IMR-90 (cell line): ENCODE measurements around the gene PLA2G4D. TPM values are rescaled to one million over a fixed set of nuclear protein-coding genes. Genes with fewer than 3 reads are reported as not detected.
A peak's percentile ranks its signal among the peaks of the same experiment; 100 is the strongest.

Experiments
- ATAC-seq: fragments of 200-7000 bp; cut with Tn5 transposase; 2 replicates; pipeline ENCODE4 v1.9.1; 2020; ENCODE audit warnings: low read depth, mild to moderate bottlenecking, moderate library complexity
- BruUV-seq: library from RNA; stranded (reverse); fragments of 400-500 nt; replicated peaks from 2 replicates; lab custom pipeline; 2021; lab: Mats Ljungman, UMichigan
- CTCF ChIA-PET: fragments of 300-600 bp; formaldehyde crosslinking; extraction: SDS; loops from one replicate; lab custom pipeline; 2021; ENCODE audit warnings: antibody characterized with exemption; lab: Yijun Ruan, JAX
- POLR2A ChIA-PET: fragments of 300-600 bp; sonication (Branson Sonifier 250); formaldehyde crosslinking; loops from one replicate; lab custom pipeline; 2022; ENCODE audit warnings: antibody characterized with exemption; ENCODE audit not compliant: unreplicated experiment; lab: Charles Lee
- DNase-seq: peaks from one replicate; pipeline ENCODE4 v3.0.0; 2013
- H2AFZ ChIP-seq: replicated peaks from 2 replicates; pipeline ENCODE3; 2013; ENCODE audit warnings: low read length, mild to moderate bottlenecking; ENCODE audit not compliant: poor library complexity
- H2AK5ac ChIP-seq: 2 replicates; pipeline ENCODE4 v1.6.1; 2013; ENCODE audit warnings: low read depth, low read length, inconsistent platforms
- H2AK9ac ChIP-seq: replicated peaks from 2 replicates; pipeline ENCODE3; 2013; ENCODE audit warnings: mild to moderate bottlenecking, low read depth, low read length, moderate library complexity; ENCODE audit not compliant: poor library complexity
- H2BK120ac ChIP-seq: 2 replicates; pipeline ENCODE4 v1.6.1; 2013; ENCODE audit warnings: low read depth, low read length, inconsistent platforms
- H2BK15ac ChIP-seq: 3 replicates; pipeline ENCODE4 v1.6.1; 2013; ENCODE audit warnings: low read depth, low read length, inconsistent platforms
- H2BK20ac ChIP-seq: 2 replicates; pipeline ENCODE4 v1.6.1; 2013; ENCODE audit warnings: low read depth, mild to moderate bottlenecking, inconsistent platforms, low read length, moderate library complexity
- H2BK5ac ChIP-seq: 2 replicates; pipeline ENCODE4 v1.6.1; 2013; ENCODE audit warnings: mild to moderate bottlenecking, low read depth, low read length, inconsistent platforms; ENCODE audit not compliant: poor library complexity, severe bottlenecking
- H3K14ac ChIP-seq: replicated peaks from 2 replicates; pipeline ENCODE4 v1.6.1; 2013; ENCODE audit warnings: low read depth, low read length, inconsistent platforms
- H3K18ac ChIP-seq: 2 replicates; pipeline ENCODE4 v1.6.1; 2013; ENCODE audit warnings: low read depth, low read length, control low read depth
- H3K23ac ChIP-seq: 2 replicates; pipeline ENCODE4 v1.6.1; 2013; ENCODE audit warnings: low read depth, low read length, inconsistent platforms
- H3K27ac ChIP-seq: 2 replicates; pipeline ENCODE4 v1.5.1; 2013; ENCODE audit warnings: mild to moderate bottlenecking, control low read depth, low read length; ENCODE audit not compliant: insufficient read depth
- H3K27me3 ChIP-seq: 2 replicates; pipeline ENCODE4 v1.6.1; 2013; ENCODE audit warnings: low read length; ENCODE audit not compliant: control insufficient read depth, insufficient read depth
- H3K36me3 ChIP-seq: 2 replicates; pipeline ENCODE4 v1.6.1; 2013; ENCODE audit warnings: low read length, mixed read lengths; ENCODE audit not compliant: control insufficient read depth, insufficient read depth
- H3K4ac ChIP-seq: 2 replicates; pipeline ENCODE4 v1.6.1; 2013; ENCODE audit warnings: low read depth, low read length, inconsistent platforms
- H3K4me1 ChIP-seq: 2 replicates; pipeline ENCODE4 v1.6.1; 2013; ENCODE audit warnings: low read length, mixed read lengths; ENCODE audit not compliant: control insufficient read depth, insufficient read depth
- H3K4me2 ChIP-seq: 2 replicates; pipeline ENCODE4 v1.6.1; 2013; ENCODE audit warnings: low read depth, mild to moderate bottlenecking, control low read depth, low read length, moderate library complexity
- H3K4me3 ChIP-seq: 2 replicates; pipeline ENCODE4 v1.5.1; 2013; ENCODE audit warnings: low read depth, mild to moderate bottlenecking, control low read depth, low read length, moderate library complexity; ENCODE audit not compliant: insufficient read depth
- H3K56ac ChIP-seq: 2 replicates; pipeline ENCODE4 v1.6.1; 2013; ENCODE audit warnings: low read length, inconsistent platforms; ENCODE audit not compliant: insufficient read depth; ENCODE audit errors: extremely low read depth
- H3K79me1 ChIP-seq, 2 experiments: 2 replicates each; pipeline ENCODE4 v1.6.1; 2013; ENCODE audit warnings: low read length in 2 of 2, inconsistent platforms in 1 of 2, low read depth in 1 of 2
- H3K9ac ChIP-seq: 2 replicates; pipeline ENCODE4 v1.6.1; 2013; ENCODE audit warnings: low read depth, low read length, control low read depth
- H3K9me1 ChIP-seq: 2 replicates; pipeline ENCODE4 v1.6.1; 2013; ENCODE audit warnings: low read length, inconsistent platforms; ENCODE audit not compliant: insufficient read depth
- H3K9me3 ChIP-seq: 2 replicates; pipeline ENCODE4 v1.6.1; 2013; ENCODE audit warnings: low read length; ENCODE audit not compliant: control insufficient read depth, insufficient read depth
- H4K20me1 ChIP-seq: 2 replicates; pipeline ENCODE4 v1.6.1; 2013; ENCODE audit warnings: low read length, inconsistent platforms; ENCODE audit not compliant: insufficient read depth
- H4K5ac ChIP-seq: 2 replicates; pipeline ENCODE4 v1.6.1; 2013; ENCODE audit warnings: mild to moderate bottlenecking, low read depth, low read length, control low read depth
- H4K8ac ChIP-seq, 2 experiments: 2 replicates each; pipeline ENCODE4 v1.6.1; 2013; ENCODE audit warnings: low read depth in 2 of 2, low read length in 2 of 2, control low read depth in 1 of 2, inconsistent platforms in 1 of 2
- H4K91ac ChIP-seq: 2 replicates; pipeline ENCODE4 v1.6.1; 2013; ENCODE audit warnings: low read depth, low read length, inconsistent platforms; ENCODE audit not compliant: insufficient read depth
- BHLHE40 ChIP-seq: fragments of 150-350 bp; IDR thresholded peaks from 2 replicates; pipeline ENCODE4 v1.6.1; 2016; ENCODE audit warnings: mild to moderate bottlenecking, low read depth, low read length
- CEBPB ChIP-seq: IDR thresholded peaks from 2 replicates; pipeline ENCODE4 v1.6.1; 2012; ENCODE audit warnings: low read depth, low read length, improper control_type of control experiment
- CHD1 ChIP-seq: IDR thresholded peaks from 2 replicates; pipeline ENCODE4 v1.6.1; 2012; ENCODE audit warnings: low read depth, low read length, improper control_type of control experiment
- MAFK ChIP-seq: IDR thresholded peaks from 2 replicates; pipeline ENCODE4 v1.6.1; 2012; ENCODE audit warnings: low read depth, low read length, improper control_type of control experiment
- MAZ ChIP-seq: IDR thresholded peaks from 2 replicates; pipeline ENCODE4 v1.6.1; 2012; ENCODE audit warnings: low read depth, mild to moderate bottlenecking, low read length, improper control_type of control experiment, moderate library complexity, borderline replicate concordance
- MXI1 ChIP-seq: IDR thresholded peaks from 2 replicates; pipeline ENCODE4 v1.6.1; 2012; ENCODE audit warnings: low read depth, mild to moderate bottlenecking, low read length, moderate library complexity, borderline replicate concordance
- POLR2A ChIP-seq: IDR thresholded peaks from 2 replicates; pipeline ENCODE4 v1.6.1; 2012; ENCODE audit warnings: mild to moderate bottlenecking, low read depth, low read length
- RCOR1 ChIP-seq: IDR thresholded peaks from 2 replicates; pipeline ENCODE4 v1.6.1; 2012; ENCODE audit warnings: mild to moderate bottlenecking, low read length, improper control_type of control experiment; ENCODE audit not compliant: insufficient replicate concordance
- RFX5 ChIP-seq: IDR thresholded peaks from 2 replicates; pipeline ENCODE4 v1.8.0; 2012; ENCODE audit warnings: low read depth, mild to moderate bottlenecking, low read length, moderate library complexity
- WGBS, 2 experiments: methylation state at CpG; one replicate each; pipeline versions ENCODE4 v1.1.5 to v1.1.7; 2013; ENCODE audit warnings: missing lambda C conversion rate in 2 of 2; ENCODE audit not compliant: insufficient read length in 1 of 2; ENCODE audit errors: extremely low coverage in 2 of 2; 5-methylcytosine and 5-hydroxymethylcytosine counted together
- dilution Hi-C: fragments of 300-500 bp; cut with HindIII; formaldehyde crosslinking; loops from one replicate; pipeline ENCODE4 v1.14.3; 2018; ENCODE audit warnings: low sequenced_read_pairs; ENCODE audit not compliant: unreplicated experiment
- in situ Hi-C: fragments of 300-500 bp; cut with MboI; formaldehyde crosslinking; loops from 3 replicates; pipeline ENCODE4 v1.14.3; 2019; ENCODE audit warnings: low sequenced_read_pairs, inconsistent platforms, mixed read lengths
- intact Hi-C: fragments of 100-400 bp; cut with micrococcal nuclease; formaldehyde crosslinking; loops from 2 replicates; pipeline ENCODE4 v1.10.0; 2022
- polyA plus RNA-seq, 3 experiments: library from polyadenylated mRNA; depleted of rRNA; stranded (reverse); fragments of >200 nt; gene quantifications; 2 replicates each; pipeline ENCODE4 v1.2.3, GENCODE V29; 2012; ENCODE audit warnings: low replicate concordance in 1 of 3
- total RNA-seq: library from RNA; depleted of rRNA; stranded (reverse); fragments of >200 nt; gene quantifications from 2 replicates; pipeline ENCODE4 v1.2.3, GENCODE V29; 2012
- TF ChIP-seq, protein P1 (sequence below): conservative IDR thresholded peaks from 2 replicates; pipeline ENCODE4 v1.5.1; 2012; ENCODE audit warnings: mild to moderate bottlenecking, low read depth, low read length, improper control_type of control experiment
- TF ChIP-seq, protein P2 (sequence below): fragments of 150-350 bp; IDR thresholded peaks from 2 replicates; pipeline ENCODE4 v1.6.1; 2017; ENCODE audit warnings: mild to moderate bottlenecking, antibody characterized with exemption, low read length, low read depth

The PLA2G4D gene
- total and polyA plus RNA-seq, 2 of the 4 experiments (the other 2 are of a cell fraction): not detected

DNA sequence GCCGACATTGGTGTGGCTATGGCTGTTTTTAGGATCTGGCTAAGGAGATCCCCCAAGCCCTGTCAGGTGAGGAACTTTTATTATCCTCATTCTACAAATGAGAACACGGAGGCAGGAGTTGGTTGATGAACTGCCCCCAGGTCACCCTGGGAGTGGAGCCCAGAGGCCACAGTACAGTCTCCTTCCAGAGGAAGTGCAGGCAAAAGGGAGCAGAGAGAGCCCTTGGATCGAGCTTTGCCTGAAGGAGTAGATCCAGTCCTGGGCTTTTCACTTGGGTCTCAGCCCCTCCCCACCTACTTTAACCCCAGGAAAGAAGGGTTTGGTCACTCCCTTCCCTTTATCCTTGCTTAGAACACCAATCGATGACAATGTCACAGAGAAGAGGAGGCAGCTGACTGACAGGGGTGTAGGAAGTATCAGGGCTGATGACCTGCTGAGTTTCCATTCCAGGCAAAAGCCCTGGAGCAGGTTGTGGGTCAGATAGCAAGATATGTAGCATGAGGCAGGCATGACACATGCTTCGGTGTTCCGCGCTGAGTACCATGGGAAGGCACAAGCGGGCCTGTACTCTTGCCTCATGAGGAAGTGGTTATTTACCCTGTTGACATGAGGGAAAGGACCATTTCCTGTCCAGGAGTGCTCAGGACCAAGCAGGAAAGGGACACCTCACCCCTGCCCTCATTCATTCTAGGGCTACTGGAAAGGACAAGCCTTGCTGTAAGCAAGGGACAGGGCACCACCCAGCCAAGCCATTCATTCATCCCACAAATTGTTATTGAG is 5.8 kb upstream of the PLA2G4D start:
- Histone ChIP-seq H3K79me1 (no peaks in the 10 kb centered on the region), H3K27ac (no peak overlapping the region), H2BK20ac (no peak overlapping the region), H3K56ac (no peak overlapping the region), H3K9me1 (peaks cover 7% of the 10 kb centered on the region; the same call in 1 of the 2 replicates), H3K36me3 (no peaks in the 10 kb centered on the region), H3K4me1 (no peaks in the 10 kb centered on the region), H4K91ac (no peak overlapping the region), H2AFZ (peak overlapping the region; percentile 40), H4K20me1 (no peaks in the 10 kb centered on the region), H2AK9ac (no peak overlapping the region), H3K14ac (no peak overlapping the region), H3K4me3 (no peak overlapping the region), H2AK5ac (no peak overlapping the region), H4K5ac (no peak overlapping the region), H3K9ac (no peak overlapping the region), H3K23ac (no peak overlapping the region), H2BK120ac (no peak overlapping the region), H3K27me3 (peaks cover 38% of the 10 kb centered on the region), H3K4me2 (no peak overlapping the region), H2BK5ac (no peak overlapping the region), H2BK15ac (no peak overlapping the region), H4K8ac (no peak overlapping the region), H3K18ac (no peak overlapping the region), H3K9me3 (no peaks in the 10 kb centered on the region; the same call in none of the 2 replicates), H3K4ac (no peak overlapping the region)
- intact Hi-C loops: no loop called here
- in situ Hi-C loops: no loop called here
- ChIA-PET POLR2A (no interaction called here), CTCF (no interaction called here)
- TF ChIP-seq CEBPB (no peak), MXI1 (no peak), RFX5 (no peak), RCOR1 (no peak), CHD1 (no peak), POLR2A (no peak), MAFK (no peak), BHLHE40 (no peak), MAZ (no peak)
- TF ChIP-seq, protein P1, sequence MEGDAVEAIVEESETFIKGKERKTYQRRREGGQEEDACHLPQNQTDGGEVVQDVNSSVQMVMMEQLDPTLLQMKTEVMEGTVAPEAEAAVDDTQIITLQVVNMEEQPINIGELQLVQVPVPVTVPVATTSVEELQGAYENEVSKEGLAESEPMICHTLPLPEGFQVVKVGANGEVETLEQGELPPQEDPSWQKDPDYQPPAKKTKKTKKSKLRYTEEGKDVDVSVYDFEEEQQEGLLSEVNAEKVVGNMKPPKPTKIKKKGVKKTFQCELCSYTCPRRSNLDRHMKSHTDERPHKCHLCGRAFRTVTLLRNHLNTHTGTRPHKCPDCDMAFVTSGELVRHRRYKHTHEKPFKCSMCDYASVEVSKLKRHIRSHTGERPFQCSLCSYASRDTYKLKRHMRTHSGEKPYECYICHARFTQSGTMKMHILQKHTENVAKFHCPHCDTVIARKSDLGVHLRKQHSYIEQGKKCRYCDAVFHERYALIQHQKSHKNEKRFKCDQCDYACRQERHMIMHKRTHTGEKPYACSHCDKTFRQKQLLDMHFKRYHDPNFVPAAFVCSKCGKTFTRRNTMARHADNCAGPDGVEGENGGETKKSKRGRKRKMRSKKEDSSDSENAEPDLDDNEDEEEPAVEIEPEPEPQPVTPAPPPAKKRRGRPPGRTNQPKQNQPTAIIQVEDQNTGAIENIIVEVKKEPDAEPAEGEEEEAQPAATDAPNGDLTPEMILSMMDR: no peak
- TF ChIP-seq, protein P2, sequence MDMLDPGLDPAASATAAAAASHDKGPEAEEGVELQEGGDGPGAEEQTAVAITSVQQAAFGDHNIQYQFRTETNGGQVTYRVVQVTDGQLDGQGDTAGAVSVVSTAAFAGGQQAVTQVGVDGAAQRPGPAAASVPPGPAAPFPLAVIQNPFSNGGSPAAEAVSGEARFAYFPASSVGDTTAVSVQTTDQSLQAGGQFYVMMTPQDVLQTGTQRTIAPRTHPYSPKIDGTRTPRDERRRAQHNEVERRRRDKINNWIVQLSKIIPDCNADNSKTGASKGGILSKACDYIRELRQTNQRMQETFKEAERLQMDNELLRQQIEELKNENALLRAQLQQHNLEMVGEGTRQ: no peak
- ATAC-seq (no peak), DNase-seq (peak; percentile 6)
- no TSS peak for BruUV-seq
- dilution Hi-C loops: no loop called here
- WGBS, 2 experiments: 60% methylated on average over 1 of the region's 8 CpGs; no CpG with 5 or more reads in 1 of the 2 experiments
